Right kidney (tissue), 9 donors: ENCODE data around the gene LCE2A.
"Not testable (repeated sequence)": the region's sequence is repeated elsewhere in the genome, so short reads cannot be mapped to it uniquely, and the experiment has no call there.

Source experiments
- DNase-seq: peaks from one replicate; pipeline ENCODE4 v3.0.0-alpha.2; 2016
- long read RNA-seq, 8 donors: transcript quantifications; one replicate each; lab custom pipeline, GENCODE V29; 2026

Gene LCE2A, protein sequence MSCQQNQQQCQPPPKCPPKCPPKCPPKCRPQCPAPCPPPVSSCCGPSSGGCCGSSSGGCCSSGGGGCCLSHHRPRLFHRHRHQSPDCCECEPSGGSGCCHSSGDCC
- long read RNA-seq, donor 1, result 0 reads
- long read RNA-seq, donor 2, result 0 reads
- long read RNA-seq, donor 3, result 0 reads
- long read RNA-seq, donor 4, result 0 reads
- long read RNA-seq, donor 5, result 0 reads
- long read RNA-seq, donor 6, result 0 reads
- long read RNA-seq, donor 7, result 0 reads
- long read RNA-seq, donor 8, result 0 reads

DNA sequence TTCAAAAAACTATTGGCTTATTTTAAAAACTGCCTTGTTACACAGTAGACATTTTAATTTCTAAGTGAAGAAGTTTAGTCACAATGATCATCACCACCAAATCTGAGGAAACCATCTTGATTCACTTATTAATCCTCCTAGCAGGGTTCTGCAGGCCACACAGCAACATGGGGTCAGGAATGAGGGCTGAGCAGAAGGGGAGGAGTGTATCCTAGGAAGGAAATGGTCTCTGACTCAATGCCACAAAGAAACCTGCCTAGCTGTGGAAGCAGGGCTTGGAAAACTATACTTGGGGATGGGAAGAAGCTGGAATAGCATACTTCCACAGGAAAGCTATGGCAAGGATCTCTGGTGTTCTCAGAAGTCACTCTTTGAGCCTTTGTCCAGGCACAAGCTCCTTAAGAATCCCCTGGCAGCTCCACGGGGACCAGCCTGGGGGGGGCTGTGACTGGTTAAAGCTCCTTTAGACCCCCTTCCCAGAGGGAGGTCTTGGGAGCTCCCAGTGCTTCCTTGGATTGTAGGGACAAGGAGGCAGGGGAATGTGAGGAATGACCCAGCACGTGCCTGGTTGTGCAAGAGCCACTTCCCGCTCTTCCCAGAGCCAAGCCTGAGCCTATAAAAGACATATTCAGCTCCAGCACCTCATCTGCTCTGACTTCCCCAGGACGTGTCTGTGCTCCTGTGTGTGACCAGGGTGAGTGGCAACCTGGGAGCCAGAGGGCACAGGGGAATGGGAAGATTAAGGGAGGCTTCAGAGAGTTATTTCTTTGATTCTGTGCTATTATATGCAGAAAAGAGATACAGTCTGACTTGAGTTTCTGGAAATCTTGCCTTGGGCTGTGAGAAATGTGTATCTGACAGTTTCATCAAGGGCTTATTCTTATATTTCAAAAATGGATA, at the start of gene LCE2A:
LCE2A (plus strand) TSS at position 645 of the 900 bp plus-strand sequence. CDS start 557 bp downstream, outside the sequence.
- no peak for DNase-seq

DNA sequence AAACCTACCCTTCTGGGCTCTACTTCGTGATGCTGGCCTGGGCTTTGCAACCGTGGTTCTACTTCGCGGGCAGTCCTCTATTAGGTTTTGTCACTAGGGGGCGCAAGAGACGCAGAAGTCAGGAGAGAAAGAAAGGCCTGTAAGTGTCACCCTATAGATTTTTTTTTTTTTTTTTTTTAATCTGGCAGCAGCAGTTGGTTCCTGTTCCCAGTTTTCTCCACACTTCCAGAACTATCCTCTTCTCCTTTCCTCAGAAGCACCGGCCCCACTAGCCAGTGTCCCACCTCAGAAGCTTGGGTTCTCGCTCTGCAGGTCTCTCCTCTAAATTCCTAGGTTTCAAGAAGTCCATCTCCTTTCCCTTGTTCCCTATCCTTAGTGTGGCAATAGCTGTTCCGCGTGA, 44.0 kb upstream of the LCE2A start:
- peak; percentile 21 for DNase-seq

DNA sequence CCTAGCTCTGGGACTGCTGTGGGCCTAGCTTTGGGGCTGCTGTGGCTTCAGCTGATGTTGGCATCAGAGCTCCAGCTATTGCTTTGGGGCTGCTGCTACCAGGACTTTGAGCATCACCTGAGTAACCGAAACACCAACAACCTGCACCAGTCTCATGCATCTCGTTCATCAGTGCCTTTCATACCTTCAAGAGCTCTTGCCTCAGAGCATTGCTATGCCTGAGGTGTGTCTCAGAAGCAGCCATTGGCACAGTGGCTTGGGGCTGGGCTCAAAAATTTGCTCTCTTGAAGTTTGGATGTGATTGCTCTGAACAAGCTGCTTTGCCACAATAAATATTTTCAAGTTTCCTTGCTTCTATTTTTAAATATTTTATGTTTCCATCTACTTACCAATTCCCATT, 41.7 kb upstream of the LCE2A start:
- no peak for DNase-seq

DNA sequence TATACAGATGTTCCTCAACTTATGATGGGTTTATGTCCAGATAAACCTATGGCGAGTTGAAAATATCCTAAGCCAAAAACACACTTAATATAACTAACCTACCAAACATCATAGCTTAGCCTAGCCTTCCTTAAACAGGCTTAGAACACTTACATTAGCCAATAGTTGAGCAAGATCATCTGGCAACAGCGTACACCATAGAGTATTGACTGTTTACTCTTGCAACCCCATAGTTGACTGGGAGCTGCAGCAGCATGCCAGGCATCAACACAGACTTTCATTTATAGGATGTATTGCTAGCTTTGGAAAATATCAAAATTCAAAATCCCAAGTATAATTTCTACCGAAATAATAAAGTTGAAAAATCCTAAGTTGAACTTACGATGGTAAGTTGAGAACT, 40.5 kb upstream of the LCE2A start:
- DNase-seq, result no peak

DNA sequence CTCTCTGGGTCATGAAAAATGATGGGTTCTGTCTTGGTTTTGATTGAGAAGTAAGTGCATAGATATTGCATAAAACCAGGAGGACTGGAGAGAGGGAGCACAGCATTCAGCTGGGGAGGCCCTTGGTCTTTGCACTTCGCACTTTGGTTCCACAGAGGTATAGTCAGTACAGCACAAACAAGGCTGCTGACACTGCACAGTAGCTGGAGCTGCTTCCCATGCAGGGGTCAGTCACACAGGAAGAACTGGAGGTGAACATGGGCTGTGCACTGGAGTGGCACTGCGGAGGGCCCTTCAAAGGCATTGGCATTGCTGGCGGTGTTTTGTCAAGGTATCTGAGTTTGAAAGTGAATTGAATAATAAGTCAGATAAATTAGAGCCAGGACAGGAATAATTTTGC, 39.5 kb upstream of the LCE2A start:
- no peak for DNase-seq

DNA sequence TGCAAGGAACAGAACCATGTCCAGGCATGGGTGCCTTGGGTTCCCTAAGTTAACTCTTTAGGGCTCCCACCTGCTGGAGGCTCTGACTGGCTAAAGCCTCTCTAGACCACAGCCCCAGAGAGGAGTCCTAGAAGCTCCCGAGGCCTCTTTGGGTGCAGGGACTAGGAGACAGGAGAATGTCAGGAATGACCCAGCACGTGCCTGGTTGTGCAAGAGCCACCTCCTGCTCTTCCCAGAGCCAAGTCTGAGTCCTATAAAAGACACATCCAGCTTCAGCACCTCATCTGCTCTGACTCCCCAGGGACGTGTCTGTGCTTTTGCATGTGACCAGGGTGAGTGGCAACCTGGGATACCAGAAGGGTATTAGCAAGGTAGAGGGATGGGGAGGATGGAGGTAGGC, 35.0 kb upstream of the LCE2A start, which contains the start of gene LCE2D:
LCE2D (plus strand) TSS at position 283 of the 400 bp plus-strand sequence. CDS start 726 bp downstream, outside the sequence.
- DNase-seq, result no peak

DNA sequence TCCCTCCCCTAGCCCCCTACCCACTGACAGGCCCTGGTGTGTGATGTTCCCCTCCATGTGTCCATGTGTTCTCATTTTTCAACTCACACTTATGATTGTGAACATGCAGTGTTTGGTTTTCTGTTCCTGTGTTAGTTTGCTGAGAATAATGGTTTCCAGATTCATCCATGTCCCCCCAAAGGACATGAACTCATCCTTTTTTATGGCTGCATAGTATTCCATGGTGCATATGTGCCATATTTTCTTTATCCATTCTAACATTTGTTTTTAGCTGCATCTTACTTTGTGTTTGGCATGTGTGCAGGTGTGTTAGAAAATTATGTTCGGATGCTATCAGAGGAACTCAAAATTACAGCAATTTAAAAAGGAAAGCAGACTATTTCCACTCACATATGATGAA, 32.0 kb upstream of the LCE2A start:
- DNase-seq, result not testable (repeated sequence)

DNA sequence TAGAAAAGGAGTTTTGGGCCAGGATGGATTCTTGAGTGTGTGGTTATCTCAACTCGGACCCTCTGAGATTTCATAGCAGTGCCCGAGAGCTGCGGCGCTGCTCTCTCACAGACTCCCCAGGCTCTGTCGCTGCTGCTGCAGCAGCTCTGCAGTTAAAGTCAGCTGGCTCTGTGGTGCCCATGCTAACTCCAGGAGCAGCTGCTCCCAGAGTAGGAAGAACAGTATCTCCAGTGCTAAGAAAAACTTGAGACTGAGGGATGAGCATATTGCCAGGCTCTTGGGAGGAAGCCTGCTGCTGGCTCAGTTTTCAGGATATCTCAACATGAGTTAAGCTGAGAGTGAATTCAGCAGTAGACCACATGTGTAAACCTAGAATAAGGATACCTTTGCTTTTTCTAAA, 30.5 kb upstream of the LCE2A start:
- DNase-seq, result no peak

DNA sequence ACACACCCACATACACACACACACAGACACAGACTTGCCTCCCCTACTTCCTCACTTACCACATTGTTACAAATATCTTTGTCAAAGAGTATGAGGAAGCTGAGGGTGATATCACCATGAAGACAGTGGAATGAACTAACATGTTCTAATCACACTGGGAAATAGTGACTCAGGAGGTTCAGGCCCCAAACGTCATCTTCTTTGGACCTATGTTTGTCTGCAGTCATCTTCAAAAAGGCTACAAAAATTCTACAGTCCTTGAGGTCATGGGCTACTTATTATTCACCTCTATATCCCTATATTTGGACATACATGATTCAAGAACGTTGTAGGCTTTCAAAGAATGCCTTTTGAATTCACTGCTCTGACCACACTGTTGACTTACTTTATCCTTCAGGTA, 25.1 kb upstream of the LCE2A start:
- DNase-seq, result no peak

DNA sequence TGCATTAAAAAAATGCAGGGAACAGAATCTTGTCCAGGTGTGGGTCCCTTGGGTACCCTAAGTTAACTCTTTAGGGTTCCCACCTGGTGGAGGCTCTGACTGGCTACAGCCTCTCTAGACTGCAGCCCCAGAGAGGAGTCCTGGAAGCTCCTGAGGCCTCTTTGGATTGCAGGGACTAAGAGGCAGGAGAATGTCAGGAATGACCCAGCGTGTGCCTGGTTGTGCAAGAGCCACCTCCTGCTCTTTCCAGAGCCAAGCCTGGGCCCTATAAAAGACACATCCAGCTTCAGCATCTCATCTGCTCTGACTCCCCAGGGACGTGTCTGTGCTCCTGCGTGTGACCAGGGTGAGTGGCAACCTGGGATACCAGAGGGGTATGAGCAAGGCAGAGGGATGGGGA, 23.2 kb upstream of the LCE2A start, which contains the start of gene LCE2C:
LCE2C (plus strand) TSS at position 297 of the 400 bp plus-strand sequence. CDS start 737 bp downstream, outside the sequence.
- DNase-seq, result not testable (repeated sequence)

DNA sequence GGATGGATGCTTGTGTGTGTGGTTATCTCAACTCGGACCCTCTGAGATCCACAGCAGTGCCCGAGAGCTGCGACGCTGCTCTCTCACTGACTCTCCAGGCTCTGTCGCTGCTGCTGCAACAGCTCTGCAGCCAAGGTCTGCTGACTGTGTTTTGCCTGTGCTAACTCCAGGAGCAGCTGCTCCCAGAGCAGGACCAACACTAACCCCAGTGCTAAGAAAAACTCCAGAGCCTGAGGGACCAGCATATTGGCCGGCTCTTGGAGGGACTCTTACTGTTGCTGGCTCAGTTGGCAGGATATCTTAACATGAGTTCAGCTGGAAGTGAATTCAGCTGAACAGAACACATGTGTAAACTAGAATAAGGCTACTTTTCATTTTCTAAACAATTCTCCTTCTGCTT, 18.7 kb upstream of the LCE2A start:
- DNase-seq, result no peak

DNA sequence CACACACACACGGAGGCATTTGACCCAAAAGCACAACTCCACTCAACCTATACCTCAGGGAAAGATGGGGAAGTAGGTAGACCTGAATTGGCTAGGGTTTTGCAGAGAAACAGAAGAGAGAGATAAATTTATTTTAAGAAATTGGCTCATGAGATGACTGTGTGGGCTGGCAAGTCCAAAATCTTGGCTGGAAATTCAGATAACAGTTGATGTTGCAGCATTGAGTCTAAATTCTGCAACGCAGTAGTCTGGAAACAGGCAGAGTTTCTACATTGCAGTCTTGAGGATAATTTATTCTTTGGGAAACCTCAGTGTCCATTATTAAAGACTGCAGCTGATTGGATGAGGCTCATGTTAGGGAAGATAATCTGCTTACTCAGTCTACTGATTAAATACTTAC, 16.5 kb upstream of the LCE2A start:
- DNase-seq, result no peak

DNA sequence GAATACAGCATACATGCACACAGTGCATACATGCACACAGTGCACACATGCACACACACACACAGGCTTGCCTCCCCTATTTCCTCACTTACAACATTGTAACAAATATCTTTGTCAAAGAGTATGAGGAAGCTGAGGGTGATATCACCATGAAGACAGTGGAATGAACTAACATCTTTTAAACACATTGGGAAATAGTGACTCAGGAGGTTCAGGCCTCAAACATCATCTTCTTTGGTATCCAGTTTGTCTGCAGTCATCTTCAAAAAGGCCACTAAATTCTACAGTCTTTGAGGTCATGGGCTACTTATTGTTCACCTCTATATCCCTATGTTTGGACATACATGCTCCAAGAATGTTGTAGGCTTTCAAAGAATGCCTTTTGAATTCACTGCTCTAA, 14.3 kb upstream of the LCE2A start:
- DNase-seq, result no peak

DNA sequence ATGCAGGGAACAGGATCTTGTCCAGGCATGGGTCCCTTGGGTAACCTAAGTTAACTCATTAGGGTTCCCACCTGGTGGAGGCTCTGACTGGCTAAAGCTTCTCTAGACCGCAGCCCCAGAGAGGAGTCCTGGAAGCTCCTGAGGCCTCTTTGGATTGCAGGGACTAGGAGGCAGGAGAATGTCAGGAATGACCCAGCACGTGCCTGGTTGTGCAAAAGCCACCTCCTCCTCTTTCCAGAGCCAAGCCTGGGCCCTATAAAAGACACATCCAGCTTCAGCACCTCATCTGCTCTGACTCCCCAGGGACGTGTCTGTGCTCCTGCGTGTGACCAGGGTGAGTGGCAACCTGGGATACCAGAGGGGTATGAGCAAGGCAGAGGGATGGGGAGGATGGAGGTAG, 12.3 kb upstream of the LCE2A start, which contains the start of gene LCE2B:
LCE2B (plus strand) TSS at position 301 of the 400 bp plus-strand sequence. CDS start 721 bp downstream, outside the sequence.
- DNase-seq, result not testable (repeated sequence)

DNA sequence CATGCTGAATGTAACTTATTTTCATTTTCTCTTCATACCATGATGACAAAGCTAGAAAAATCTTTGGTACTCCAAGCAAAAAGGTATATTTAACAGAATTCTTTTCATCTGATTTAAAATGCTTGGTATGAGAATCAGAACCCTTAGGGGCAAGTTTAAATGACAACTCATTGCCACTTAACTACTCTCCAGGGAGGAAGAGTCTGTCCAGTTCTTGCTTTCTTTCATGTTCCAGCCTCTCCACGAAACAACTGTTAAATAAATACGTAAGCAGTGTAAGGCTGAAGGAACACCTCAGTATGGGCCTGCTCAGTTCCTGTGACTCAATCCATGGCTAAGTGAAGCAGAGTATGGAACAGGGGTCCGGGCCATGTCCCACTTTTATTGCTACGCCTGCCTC, 1.6 kb downstream of the LCE2A start:
- no peak for DNase-seq

DNA sequence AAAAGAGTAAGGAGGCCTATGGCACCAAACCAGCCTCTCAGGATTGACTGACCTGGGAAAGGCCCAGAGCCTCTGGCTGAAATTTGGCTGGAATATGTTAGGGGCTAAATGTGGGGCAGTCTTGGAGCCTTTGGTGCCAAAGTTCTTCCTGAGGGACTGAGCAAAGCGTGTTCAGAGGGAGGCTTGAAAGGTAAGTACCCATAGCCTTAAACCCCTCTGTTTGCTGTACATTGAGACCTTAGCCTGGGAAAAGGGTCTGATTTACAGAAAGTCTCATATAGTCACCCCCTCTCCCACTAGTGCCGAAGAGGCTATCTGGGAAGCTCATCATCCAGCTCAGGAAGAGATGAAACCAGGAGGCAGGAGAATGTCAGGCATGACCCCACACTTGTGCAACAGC, 9.7 kb downstream of the LCE2A start, which contains the start of gene LCE4A:
LCE4A (plus strand) TSS at position 301 of the 400 bp plus-strand sequence. CDS start 916 bp downstream, outside the sequence.
- no peak for DNase-seq

DNA sequence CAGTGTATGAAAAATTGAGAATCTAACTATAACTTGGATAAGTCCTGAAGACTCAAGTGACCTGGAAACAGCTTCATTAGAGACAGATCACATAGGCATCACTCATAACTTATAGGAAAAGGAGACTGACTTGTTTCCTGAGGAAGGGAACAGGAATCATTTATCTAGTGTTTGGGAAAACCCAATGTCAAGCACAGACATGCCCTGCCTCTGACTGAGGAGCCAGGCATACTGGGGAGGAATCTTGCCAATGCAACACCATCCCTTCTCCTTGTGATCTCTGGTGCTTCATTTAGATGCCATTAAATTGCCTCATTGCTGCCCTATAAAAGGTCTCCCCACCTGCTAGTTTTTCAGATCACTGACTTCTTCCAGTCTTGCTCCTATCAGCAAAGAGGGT, 20.1 kb downstream of the LCE2A start:
- no peak for DNase-seq

DNA sequence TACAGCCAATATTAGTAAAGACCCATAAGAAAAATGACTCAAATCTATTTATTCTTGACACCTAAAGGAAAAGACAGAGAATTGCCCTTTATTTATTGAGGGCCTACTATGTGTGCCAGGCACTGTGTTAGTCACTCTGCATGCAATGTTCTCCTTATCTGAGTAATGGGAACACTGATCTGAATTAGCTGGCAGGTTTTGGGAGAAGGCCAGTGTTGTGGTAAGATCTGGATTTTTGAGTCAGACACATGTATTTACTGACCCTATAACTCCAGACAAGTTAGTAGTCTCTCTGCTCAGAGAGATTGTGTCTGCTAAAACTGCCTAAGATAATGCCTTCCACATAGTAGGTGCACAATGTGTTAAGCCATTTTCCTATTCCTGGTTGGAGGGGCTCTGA, 27.1 kb downstream of the LCE2A start:
- no peak for DNase-seq

DNA sequence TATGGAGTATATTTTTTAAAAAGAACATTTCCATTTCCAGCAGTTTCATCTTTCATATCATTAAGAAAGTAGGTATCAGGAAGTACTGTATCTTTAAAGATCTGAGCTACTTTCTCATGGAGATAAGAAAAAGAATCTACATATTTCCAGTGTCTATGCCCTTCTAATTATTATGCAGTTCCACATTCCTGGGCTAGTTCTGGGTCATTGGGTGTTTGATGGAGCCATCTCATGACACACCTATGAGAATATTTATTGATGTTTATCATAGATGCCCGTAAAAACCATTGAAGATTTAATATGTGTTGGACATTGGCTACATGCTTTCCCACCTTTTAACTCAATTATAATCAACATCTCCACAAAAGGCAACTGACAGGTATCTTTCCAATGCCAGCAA, 30.8 kb downstream of the LCE2A start:
- no peak for DNase-seq

DNA sequence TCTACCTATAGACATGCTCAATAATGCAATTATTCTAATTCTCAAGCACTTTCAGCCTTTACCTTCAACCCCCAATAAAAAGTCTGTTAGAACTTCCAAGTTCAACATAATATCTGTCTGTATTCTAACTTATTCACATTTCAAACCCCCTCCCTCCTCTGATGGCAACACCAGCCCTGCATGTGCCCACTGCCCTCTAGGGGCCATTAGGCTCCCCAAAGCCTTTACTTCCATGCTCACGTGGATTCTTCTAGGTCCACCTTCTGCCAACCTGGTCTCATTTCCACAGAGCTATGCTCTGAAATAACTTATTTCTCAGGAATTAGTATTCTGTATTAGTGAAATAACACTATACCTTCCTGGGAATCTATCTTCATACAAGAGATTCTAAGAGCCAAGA, 37.5 kb downstream of the LCE2A start:
- no peak for DNase-seq

DNA sequence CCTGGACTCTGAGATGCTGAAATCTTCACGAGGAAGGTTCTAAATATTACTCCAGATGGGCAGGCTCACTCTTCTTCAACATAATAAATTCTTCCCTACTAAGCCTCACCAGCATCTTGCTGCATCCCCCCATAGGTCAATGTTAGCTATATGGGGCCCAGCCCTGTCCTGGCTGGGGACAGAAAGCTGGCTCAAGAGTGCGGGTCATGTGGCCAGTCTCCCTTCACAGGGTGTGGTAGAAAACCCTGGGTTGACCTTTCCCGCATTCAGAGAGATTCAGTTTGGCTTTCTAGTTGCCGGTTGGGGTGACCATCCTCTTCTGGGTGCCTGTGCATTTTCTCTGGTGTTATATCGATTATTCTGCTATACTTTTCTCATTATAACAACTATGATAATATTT, 39.9 kb downstream of the LCE2A start:
- DNase-seq, result no peak

DNA sequence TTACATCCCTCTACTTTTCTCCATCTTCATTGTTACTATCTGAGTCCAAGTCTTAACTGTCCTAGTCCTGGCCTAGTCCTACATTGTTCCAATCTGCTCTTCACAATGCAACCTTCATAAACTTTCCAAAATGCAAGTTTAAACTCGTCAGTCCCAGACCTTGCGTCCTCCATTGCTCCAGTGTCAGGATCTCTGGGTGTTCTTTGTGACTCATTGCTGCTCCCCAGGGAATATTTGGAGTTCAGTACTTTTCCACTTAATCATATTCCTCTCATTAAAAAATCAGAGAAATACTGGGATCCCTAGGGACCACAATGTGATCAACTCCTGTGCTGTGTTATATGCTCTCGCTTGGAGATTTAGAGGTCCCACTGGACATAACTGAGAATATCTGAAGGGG, 41.7 kb downstream of the LCE2A start:
- no peak for DNase-seq

DNA sequence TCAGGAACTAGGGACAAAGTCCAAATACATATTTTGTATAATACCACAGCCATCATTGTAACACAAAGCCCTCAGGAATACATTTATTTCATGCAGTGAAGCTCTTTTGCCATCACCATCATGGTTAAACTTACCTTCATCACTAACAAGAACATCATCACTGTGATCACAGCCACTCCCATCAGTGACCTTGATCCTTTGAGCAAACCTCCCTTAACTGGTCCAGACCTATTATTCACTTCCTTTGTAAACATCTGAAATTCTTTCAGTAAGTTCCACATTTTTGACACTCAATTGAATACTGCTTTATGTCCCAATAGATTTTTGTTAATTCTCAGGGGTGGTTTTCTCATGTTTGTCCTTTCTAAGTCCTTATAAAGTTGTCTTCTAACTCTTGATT, 43.5 kb downstream of the LCE2A start:
- no peak for DNase-seq
